ENCODE results near the gene ST3GAL3. TPM values are rescaled to one million over a fixed set of nuclear protein-coding genes. Genes with fewer than 3 reads are reported as not detected.

The ST3GAL3 gene
- total RNA-seq, 2 donors from 2014 or later: 13.8 to 35.0 TPM

GRCh38 chr1:43753422-43753821, 46.1 kb downstream of the ST3GAL3 start:
- H3K9me3 ChIP-seq: no peaks in the 10 kb centered on the region
- no peak overlapping the region for H3K27ac ChIP-seq
- H3K4me3 ChIP-seq: no peak overlapping the region
- no peaks in the 10 kb centered on the region for H3K4me1 ChIP-seq (replicated peaks)
- H3K27me3 ChIP-seq (replicated peaks; ENCODE audit: insufficient read depth): no peaks in the 10 kb centered on the region
- DNase-seq (ENCODE audit: low spot score): no peak
- H3K36me3 ChIP-seq: no peaks in the 10 kb centered on the region
- 47% methylated on average over 1 of the region's 1 CpG for WGBS
- intact Hi-C loops (cut with DNase I): no loop called here
- no peak for TF ChIP-seq CTCF (IDR thresholded peaks at IDR 0.05)
- TF ChIP-seq POLR2A (IDR thresholded peaks at IDR 0.05): no peak
- no peak for TF ChIP-seq POLR2AphosphoS5 (IDR thresholded peaks at IDR 0.05)

- intact Hi-C loops (cut with DNase I): no loop called here
- Histone ChIP-seq H3K27ac (no peak overlapping the region), H3K36me3 (no peaks in the 10 kb centered on the region), H3K9me3 (no peaks in the 10 kb centered on the region), H3K4me1 (replicated peaks) (no peaks in the 10 kb centered on the region), H3K27me3 (replicated peaks; ENCODE audit: insufficient read depth) (no peaks in the 10 kb centered on the region), H3K4me3 (no peak overlapping the region)
- no peak for DNase-seq (ENCODE audit: low spot score)
- TF ChIP-seq CTCF (IDR thresholded peaks at IDR 0.05) (no peak), POLR2AphosphoS5 (IDR thresholded peaks at IDR 0.05) (no peak), POLR2A (IDR thresholded peaks at IDR 0.05) (no peak)
Observed at GRCh38 chr1:43754892-43755291, 47.6 kb downstream of the ST3GAL3 start.

GRCh38 chr1:43757343-43758053, 50.2 kb downstream of the ST3GAL3 start:
- H3K27me3 ChIP-seq (replicated peaks; ENCODE audit: insufficient read depth): no peaks in the 10 kb centered on the region
- no peaks in the 10 kb centered on the region for H3K9me3 ChIP-seq
- peak overlapping the region in 1 of 2 donors; percentile 29 for H3K27ac ChIP-seq
- no peak overlapping the region for H3K4me3 ChIP-seq
- peak; percentile 21 for DNase-seq (ENCODE audit: low spot score)
- no peaks in the 10 kb centered on the region for H3K4me1 ChIP-seq (replicated peaks)
- TF ChIP-seq POLR2A (IDR thresholded peaks at IDR 0.05): no peak
- TF ChIP-seq POLR2AphosphoS5 (IDR thresholded peaks at IDR 0.05): peak; percentile 69
- TF ChIP-seq CTCF (IDR thresholded peaks at IDR 0.05): no peak
- WGBS: 41% methylated on average over 2 of the region's 2 CpGs
- no peaks in the 10 kb centered on the region for H3K36me3 ChIP-seq
- intact Hi-C loops (cut with DNase I): no loop called here

GRCh38 chr1:43760745-43761317, 53.5 kb downstream of the ST3GAL3 start:
- H3K27ac ChIP-seq: no peak overlapping the region
- WGBS: 69% methylated on average over 3 of the region's 3 CpGs
- intact Hi-C loops (cut with DNase I): loop anchor here (5.0 kb wide), 2 partner anchors 234 to 276 kb away; no protein-coding TSS in a partner anchor
- no peaks in the 10 kb centered on the region for H3K36me3 ChIP-seq
- H3K4me3 ChIP-seq: no peak overlapping the region
- no peak for DNase-seq (ENCODE audit: low spot score)
- H3K27me3 ChIP-seq (replicated peaks; ENCODE audit: insufficient read depth): no peaks in the 10 kb centered on the region
- H3K9me3 ChIP-seq: no peaks in the 10 kb centered on the region
- TF ChIP-seq CTCF (IDR thresholded peaks at IDR 0.05) (no peak), POLR2AphosphoS5 (IDR thresholded peaks at IDR 0.05) (no peak), POLR2A (IDR thresholded peaks at IDR 0.05) (no peak)
- H3K4me1 ChIP-seq (replicated peaks): no peaks in the 10 kb centered on the region

Data from prostate gland (tissue), 2 donors.